IMR-90 (cell line): ENCODE data around the gene SUSD1. TPM values are rescaled to one million over a fixed set of nuclear protein-coding genes. Genes with fewer than 3 reads are reported as not detected.

Experiments used
- ATAC-seq: fragments of 200-7000 bp; cut with Tn5 transposase; 2 replicates; pipeline ENCODE4 v1.9.1; 2020; ENCODE audit warnings: low read depth, mild to moderate bottlenecking, moderate library complexity
- BruUV-seq: library from RNA; stranded (reverse); fragments of 400-500 nt; replicated peaks from 2 replicates; lab custom pipeline; 2021; lab: Mats Ljungman, UMichigan
- CTCF ChIA-PET: fragments of 300-600 bp; formaldehyde crosslinking; extraction: SDS; loops from one replicate; lab custom pipeline; 2021; ENCODE audit warnings: antibody characterized with exemption; lab: Yijun Ruan, JAX
- POLR2A ChIA-PET: fragments of 300-600 bp; sonication (Branson Sonifier 250); formaldehyde crosslinking; loops from one replicate; lab custom pipeline; 2022; ENCODE audit warnings: antibody characterized with exemption; ENCODE audit not compliant: unreplicated experiment; lab: Charles Lee
- DNase-seq: peaks from one replicate; pipeline ENCODE4 v3.0.0; 2013
- H2AFZ ChIP-seq: replicated peaks from 2 replicates; pipeline ENCODE3; 2013; ENCODE audit warnings: low read length, mild to moderate bottlenecking; ENCODE audit not compliant: poor library complexity
- H2AK5ac ChIP-seq: 2 replicates; pipeline ENCODE4 v1.6.1; 2013; ENCODE audit warnings: low read depth, low read length, inconsistent platforms
- H2AK9ac ChIP-seq: replicated peaks from 2 replicates; pipeline ENCODE3; 2013; ENCODE audit warnings: mild to moderate bottlenecking, low read depth, low read length, moderate library complexity; ENCODE audit not compliant: poor library complexity
- H2BK120ac ChIP-seq: 2 replicates; pipeline ENCODE4 v1.6.1; 2013; ENCODE audit warnings: low read depth, low read length, inconsistent platforms
- H2BK15ac ChIP-seq: 3 replicates; pipeline ENCODE4 v1.6.1; 2013; ENCODE audit warnings: low read depth, low read length, inconsistent platforms
- H2BK20ac ChIP-seq: 2 replicates; pipeline ENCODE4 v1.6.1; 2013; ENCODE audit warnings: low read depth, mild to moderate bottlenecking, inconsistent platforms, low read length, moderate library complexity
- H2BK5ac ChIP-seq: 2 replicates; pipeline ENCODE4 v1.6.1; 2013; ENCODE audit warnings: mild to moderate bottlenecking, low read depth, low read length, inconsistent platforms; ENCODE audit not compliant: poor library complexity, severe bottlenecking
- H3K14ac ChIP-seq: replicated peaks from 2 replicates; pipeline ENCODE4 v1.6.1; 2013; ENCODE audit warnings: low read depth, low read length, inconsistent platforms
- H3K18ac ChIP-seq: 2 replicates; pipeline ENCODE4 v1.6.1; 2013; ENCODE audit warnings: low read depth, low read length, control low read depth
- H3K23ac ChIP-seq: 2 replicates; pipeline ENCODE4 v1.6.1; 2013; ENCODE audit warnings: low read depth, low read length, inconsistent platforms
- H3K27ac ChIP-seq: 2 replicates; pipeline ENCODE4 v1.5.1; 2013; ENCODE audit warnings: mild to moderate bottlenecking, control low read depth, low read length; ENCODE audit not compliant: insufficient read depth
- H3K27me3 ChIP-seq: 2 replicates; pipeline ENCODE4 v1.6.1; 2013; ENCODE audit warnings: low read length; ENCODE audit not compliant: control insufficient read depth, insufficient read depth
- H3K36me3 ChIP-seq: 2 replicates; pipeline ENCODE4 v1.6.1; 2013; ENCODE audit warnings: low read length, mixed read lengths; ENCODE audit not compliant: control insufficient read depth, insufficient read depth
- H3K4ac ChIP-seq: 2 replicates; pipeline ENCODE4 v1.6.1; 2013; ENCODE audit warnings: low read depth, low read length, inconsistent platforms
- H3K4me1 ChIP-seq: 2 replicates; pipeline ENCODE4 v1.6.1; 2013; ENCODE audit warnings: low read length, mixed read lengths; ENCODE audit not compliant: control insufficient read depth, insufficient read depth
- H3K4me2 ChIP-seq: 2 replicates; pipeline ENCODE4 v1.6.1; 2013; ENCODE audit warnings: low read depth, mild to moderate bottlenecking, control low read depth, low read length, moderate library complexity
- H3K4me3 ChIP-seq: 2 replicates; pipeline ENCODE4 v1.5.1; 2013; ENCODE audit warnings: low read depth, mild to moderate bottlenecking, control low read depth, low read length, moderate library complexity; ENCODE audit not compliant: insufficient read depth
- H3K56ac ChIP-seq: 2 replicates; pipeline ENCODE4 v1.6.1; 2013; ENCODE audit warnings: low read length, inconsistent platforms; ENCODE audit not compliant: insufficient read depth; ENCODE audit errors: extremely low read depth
- H3K79me1 ChIP-seq, 2 experiments: 2 replicates each; pipeline ENCODE4 v1.6.1; 2013; ENCODE audit warnings: low read length in 2 of 2, inconsistent platforms in 1 of 2, low read depth in 1 of 2
- H3K9ac ChIP-seq: 2 replicates; pipeline ENCODE4 v1.6.1; 2013; ENCODE audit warnings: low read depth, low read length, control low read depth
- H3K9me1 ChIP-seq: 2 replicates; pipeline ENCODE4 v1.6.1; 2013; ENCODE audit warnings: low read length, inconsistent platforms; ENCODE audit not compliant: insufficient read depth
- H3K9me3 ChIP-seq: 2 replicates; pipeline ENCODE4 v1.6.1; 2013; ENCODE audit warnings: low read length; ENCODE audit not compliant: control insufficient read depth, insufficient read depth
- H4K20me1 ChIP-seq: 2 replicates; pipeline ENCODE4 v1.6.1; 2013; ENCODE audit warnings: low read length, inconsistent platforms; ENCODE audit not compliant: insufficient read depth
- H4K5ac ChIP-seq: 2 replicates; pipeline ENCODE4 v1.6.1; 2013; ENCODE audit warnings: mild to moderate bottlenecking, low read depth, low read length, control low read depth
- H4K8ac ChIP-seq, 2 experiments: 2 replicates each; pipeline ENCODE4 v1.6.1; 2013; ENCODE audit warnings: low read depth in 2 of 2, low read length in 2 of 2, control low read depth in 1 of 2, inconsistent platforms in 1 of 2
- H4K91ac ChIP-seq: 2 replicates; pipeline ENCODE4 v1.6.1; 2013; ENCODE audit warnings: low read depth, low read length, inconsistent platforms; ENCODE audit not compliant: insufficient read depth
- BHLHE40 ChIP-seq: fragments of 150-350 bp; IDR thresholded peaks from 2 replicates; pipeline ENCODE4 v1.6.1; 2016; ENCODE audit warnings: mild to moderate bottlenecking, low read depth, low read length
- CEBPB ChIP-seq: IDR thresholded peaks from 2 replicates; pipeline ENCODE4 v1.6.1; 2012; ENCODE audit warnings: low read depth, low read length, improper control_type of control experiment
- CHD1 ChIP-seq: IDR thresholded peaks from 2 replicates; pipeline ENCODE4 v1.6.1; 2012; ENCODE audit warnings: low read depth, low read length, improper control_type of control experiment
- FOS ChIP-seq: fragments of 150-350 bp; IDR thresholded peaks from 2 replicates; pipeline ENCODE4 v1.6.1; 2016; ENCODE audit warnings: low read depth, low read length
- MAFK ChIP-seq: IDR thresholded peaks from 2 replicates; pipeline ENCODE4 v1.6.1; 2012; ENCODE audit warnings: low read depth, low read length, improper control_type of control experiment
- POLR2A ChIP-seq: IDR thresholded peaks from 2 replicates; pipeline ENCODE4 v1.6.1; 2012; ENCODE audit warnings: mild to moderate bottlenecking, low read depth, low read length
- RAD21 ChIP-seq: IDR thresholded peaks from 2 replicates; pipeline ENCODE4 v1.6.1; 2012; ENCODE audit warnings: low read length, improper control_type of control experiment
- WGBS, 2 experiments: methylation state at CpG; one replicate each; pipeline versions ENCODE4 v1.1.5 to v1.1.7; 2013; ENCODE audit warnings: missing lambda C conversion rate in 2 of 2; ENCODE audit not compliant: insufficient read length in 1 of 2; ENCODE audit errors: extremely low coverage in 2 of 2; 5-methylcytosine and 5-hydroxymethylcytosine counted together
- dilution Hi-C: fragments of 300-500 bp; cut with HindIII; formaldehyde crosslinking; loops from one replicate; pipeline ENCODE4 v1.14.3; 2018; ENCODE audit warnings: low sequenced_read_pairs; ENCODE audit not compliant: unreplicated experiment
- in situ Hi-C: fragments of 300-500 bp; cut with MboI; formaldehyde crosslinking; loops from 3 replicates; pipeline ENCODE4 v1.14.3; 2019; ENCODE audit warnings: low sequenced_read_pairs, inconsistent platforms, mixed read lengths
- intact Hi-C: fragments of 100-400 bp; cut with micrococcal nuclease; formaldehyde crosslinking; loops from 2 replicates; pipeline ENCODE4 v1.10.0; 2022
- polyA plus RNA-seq, 3 experiments: library from polyadenylated mRNA; depleted of rRNA; stranded (reverse); fragments of >200 nt; gene quantifications; 2 replicates each; pipeline ENCODE4 v1.2.3, GENCODE V29; 2012; ENCODE audit warnings: low replicate concordance in 1 of 3
- total RNA-seq: library from RNA; depleted of rRNA; stranded (reverse); fragments of >200 nt; gene quantifications from 2 replicates; pipeline ENCODE4 v1.2.3, GENCODE V29; 2012

The SUSD1 gene
- total and polyA plus RNA-seq, 2 of the 4 experiments (the other 2 are of a cell fraction) = 4.0 to 4.7 TPM

GRCh38 chr9:112203536-112203935 lies 28.4 kb upstream of the SUSD1 start:
- CTCF ChIA-PET = no interaction called here

More at GRCh38 chr9:112203536-112203935, 28.4 kb upstream of the SUSD1 start:
- H4K5ac ChIP-seq = no peak overlapping the region
- no peak overlapping the region for H2AFZ ChIP-seq
- no peak overlapping the region for H4K91ac ChIP-seq
- H2BK5ac ChIP-seq = no peak overlapping the region
- H2BK15ac ChIP-seq = no peak overlapping the region
- H4K20me1 ChIP-seq = no peaks in the 10 kb centered on the region
- no peak overlapping the region for H3K9ac ChIP-seq
- no peaks in the 10 kb centered on the region for H3K9me1 ChIP-seq
- H3K27ac ChIP-seq = no peak overlapping the region
- H3K79me1 ChIP-seq = 0 out of 4 replicates have a peak, but pooled peaks cover 0 to 4% of the 10 kb centered on the region in 2 experiments
- no peak overlapping the region for H3K14ac ChIP-seq
- H3K27me3 ChIP-seq = no peaks in the 10 kb centered on the region
- H3K9me3 ChIP-seq = peaks cover 5% of the 10 kb centered on the region
- TF ChIP-seq MAFK (no peak), RAD21 (no peak), POLR2A (no peak), CEBPB (no peak), CHD1 (no peak), FOS (no peak), BHLHE40 (no peak)
- POLR2A ChIA-PET = no interaction called here
- DNase-seq = peak; percentile 59
- dilution Hi-C loops = no loop called here
- no peak overlapping the region for H3K56ac ChIP-seq
- H4K8ac ChIP-seq = no peak overlapping the region
- H2AK9ac ChIP-seq = no peak overlapping the region
- H3K4me1 ChIP-seq = peaks cover 1% of the 10 kb centered on the region; the same call in 1 of the 2 replicates
- no peak overlapping the region for H2BK20ac ChIP-seq
- peak; percentile 82 for ATAC-seq
- H3K23ac ChIP-seq = no peak overlapping the region
- in situ Hi-C loops = no loop called here
- intact Hi-C loops = no loop called here
- no peak overlapping the region for H2BK120ac ChIP-seq
- WGBS, 2 experiments = no CpG with 5 or more reads among the region's 2 CpGs
- no peak overlapping the region for H3K4ac ChIP-seq
- H3K18ac ChIP-seq = no peak overlapping the region
- no peak overlapping the region for H3K4me3 ChIP-seq
- H3K4me2 ChIP-seq = peak overlapping the region; percentile 26; the same call in 1 of the 2 replicates
- BruUV-seq = no TSS peak
- peaks cover 5% of the 10 kb centered on the region for H3K36me3 ChIP-seq
- no peak overlapping the region for H2AK5ac ChIP-seq
